Epithelial cell of prostate (primary cell): Measurements from ENCODE around the gene PRKCQ.
"Not testable (repeated sequence)": the region's sequence is repeated elsewhere in the genome, so short reads cannot be mapped to it uniquely, and the experiment has no call there.

Source experiments
- DNase-seq: peaks from one replicate; pipeline ENCODE4 v3.0.0-alpha.2; 2011; ENCODE audit warnings: low read depth, low spot score
- H3K27ac ChIP-seq: fragments of 450-650 bp; 2 replicates; pipeline ENCODE4 v1.5.1; 2017; ENCODE audit warnings: mild to moderate bottlenecking

The PRKCQ gene

DNA sequence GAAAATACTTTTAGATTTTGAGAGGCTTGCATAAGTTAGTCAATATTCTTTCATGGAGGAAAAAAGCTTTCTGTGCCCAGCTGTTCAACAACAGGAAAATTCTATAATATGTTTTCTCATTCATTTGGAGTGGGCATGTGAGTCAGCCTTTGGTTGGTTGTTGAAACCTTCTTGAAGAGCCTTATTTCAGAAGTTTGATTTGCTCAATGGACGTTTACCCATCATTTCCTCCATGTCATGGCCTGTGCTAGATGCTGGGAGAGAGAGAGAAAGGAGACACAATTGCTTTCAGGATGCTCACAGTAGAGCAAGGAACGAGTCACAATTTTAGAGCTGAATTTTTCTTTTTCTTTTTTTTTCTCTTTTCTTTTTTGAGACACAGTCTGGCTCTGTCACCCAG, 181.7 kb downstream of the PRKCQ start:
- no peak for DNase-seq
- H3K27ac ChIP-seq: no peak overlapping the region

DNA sequence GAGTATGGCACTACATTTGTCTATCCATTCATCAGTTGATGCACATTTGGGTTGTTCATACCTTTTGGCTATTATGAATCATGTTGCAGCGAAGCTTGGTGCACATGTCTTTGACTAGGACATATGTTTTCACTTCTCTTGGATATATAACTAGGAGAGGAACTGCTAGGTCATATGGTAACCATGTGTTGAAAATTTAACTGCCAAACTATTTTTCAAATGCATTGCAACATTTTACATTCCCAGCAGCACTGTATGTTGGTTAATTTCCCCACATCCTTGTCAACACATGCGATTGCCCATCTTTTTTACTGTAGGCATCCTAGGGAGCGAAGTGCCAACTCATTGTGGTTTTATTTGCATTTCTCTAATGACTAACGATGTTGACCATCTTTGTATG, 183.4 kb downstream of the PRKCQ start:
- peak overlapping the region; percentile 23 for H3K27ac ChIP-seq
- DNase-seq: no peak

DNA sequence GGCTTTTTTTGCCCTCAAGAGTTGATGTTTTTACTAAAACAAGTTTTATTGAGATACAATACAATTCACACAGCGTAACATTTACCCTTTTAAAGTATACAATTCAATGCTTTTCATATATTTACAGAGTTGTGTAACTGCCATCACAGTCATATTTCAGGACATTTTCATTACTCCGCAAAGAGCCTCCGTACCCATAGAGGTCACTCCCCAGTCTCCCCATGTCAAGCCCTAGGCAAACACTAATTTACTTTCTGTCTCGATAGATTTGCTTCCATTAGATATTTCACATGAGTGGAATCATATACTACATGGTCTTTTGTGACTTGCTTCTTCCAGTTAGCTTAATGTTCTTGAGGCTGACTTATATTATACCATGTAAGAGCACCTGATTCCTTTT, 183.8 kb downstream of the PRKCQ start:
- DNase-seq: no peak
- H3K27ac ChIP-seq: peak overlapping the region; percentile 23

DNA sequence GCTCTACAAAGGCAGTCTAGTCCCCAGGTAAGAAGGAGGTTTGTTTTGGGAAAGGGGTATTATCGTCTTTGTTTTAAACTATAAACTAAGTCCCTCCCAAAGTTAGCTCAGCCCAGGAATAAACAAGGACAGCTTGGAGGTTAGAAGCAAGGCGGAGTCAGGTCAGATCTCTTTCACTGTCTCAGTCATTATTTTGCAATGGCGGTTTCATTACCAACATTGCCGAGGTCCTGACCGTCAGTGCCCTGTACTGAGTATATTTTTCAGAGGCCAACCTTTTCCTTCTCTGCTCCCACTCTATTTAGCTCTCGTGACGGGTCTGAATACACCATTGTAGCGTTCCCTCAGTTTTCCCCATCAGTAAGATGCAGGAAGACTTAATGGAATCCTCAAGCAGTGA, 184.5 kb downstream of the PRKCQ start:
- no peak overlapping the region for H3K27ac ChIP-seq
- no peak for DNase-seq

DNA sequence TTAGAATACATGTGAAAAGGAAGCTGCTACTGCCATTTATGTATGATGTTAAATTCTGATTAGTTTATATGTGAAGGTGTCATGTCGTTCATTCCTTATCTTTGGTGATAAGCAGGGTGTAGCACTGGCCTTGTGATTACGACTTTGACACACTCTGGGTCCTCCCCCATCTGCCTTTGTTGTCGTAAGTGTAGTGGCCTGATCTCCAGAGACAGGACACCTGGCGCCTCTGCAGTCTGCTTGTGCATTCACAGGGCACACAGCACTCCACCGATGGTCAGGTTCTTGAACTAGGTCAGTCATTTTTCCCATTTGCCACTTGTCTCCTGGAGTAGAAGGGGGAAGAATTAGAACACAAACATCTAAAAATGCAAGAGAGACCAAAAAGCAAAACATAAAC, 186.0 kb downstream of the PRKCQ start:
- H3K27ac ChIP-seq: no peak overlapping the region
- DNase-seq: no peak

DNA sequence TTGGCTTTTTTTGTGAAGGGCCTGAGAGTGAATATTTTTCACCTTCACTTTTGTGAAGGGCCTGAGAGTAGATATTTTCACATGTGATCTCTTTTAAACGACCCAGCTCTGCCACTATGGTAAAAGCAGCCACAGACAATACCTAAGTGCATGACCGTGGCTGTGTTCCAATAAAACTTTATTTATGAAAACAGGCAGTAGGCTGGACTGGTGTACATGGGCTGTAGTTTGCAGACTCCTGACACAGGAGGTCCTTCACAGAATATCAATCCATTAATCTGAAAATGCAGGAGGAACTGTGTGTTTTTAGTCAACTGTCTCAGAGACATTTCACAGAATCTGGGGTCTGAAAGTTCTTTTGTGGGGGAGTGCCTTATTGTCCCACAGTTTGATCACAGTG, 186.9 kb downstream of the PRKCQ start:
- no peak for DNase-seq
- H3K27ac ChIP-seq: no peak overlapping the region

DNA sequence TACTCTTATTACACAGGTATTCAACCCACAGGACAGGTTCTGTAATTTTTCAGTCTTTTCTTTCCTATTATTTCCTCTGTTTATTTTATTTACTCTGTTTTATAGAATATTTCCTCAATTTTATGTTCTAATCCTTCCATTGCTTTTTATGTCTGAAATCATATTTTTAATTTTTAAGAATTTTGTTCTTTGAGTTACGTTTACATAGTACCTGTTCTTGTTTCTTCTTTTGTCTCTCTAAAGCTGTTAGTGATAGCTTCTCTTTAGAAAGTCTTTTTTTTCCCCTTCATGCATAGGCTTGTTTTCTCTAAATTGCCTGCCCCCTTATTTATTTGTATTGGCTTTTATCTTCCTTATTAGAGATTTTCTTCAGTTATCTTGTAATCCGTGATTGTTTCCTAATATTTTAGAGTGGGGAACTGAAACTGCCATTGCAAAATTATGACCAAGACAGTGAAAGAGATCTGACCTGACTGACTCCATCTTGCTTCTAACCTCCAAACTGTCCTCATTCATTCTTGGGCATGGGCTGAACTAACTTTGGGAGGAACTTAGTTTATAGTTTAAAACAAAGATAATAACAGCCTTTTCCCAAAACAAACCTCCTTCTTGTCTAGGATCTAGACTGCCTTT, 189.7 kb downstream of the PRKCQ start:
- no peak overlapping the region for H3K27ac ChIP-seq
- no peak for DNase-seq

DNA sequence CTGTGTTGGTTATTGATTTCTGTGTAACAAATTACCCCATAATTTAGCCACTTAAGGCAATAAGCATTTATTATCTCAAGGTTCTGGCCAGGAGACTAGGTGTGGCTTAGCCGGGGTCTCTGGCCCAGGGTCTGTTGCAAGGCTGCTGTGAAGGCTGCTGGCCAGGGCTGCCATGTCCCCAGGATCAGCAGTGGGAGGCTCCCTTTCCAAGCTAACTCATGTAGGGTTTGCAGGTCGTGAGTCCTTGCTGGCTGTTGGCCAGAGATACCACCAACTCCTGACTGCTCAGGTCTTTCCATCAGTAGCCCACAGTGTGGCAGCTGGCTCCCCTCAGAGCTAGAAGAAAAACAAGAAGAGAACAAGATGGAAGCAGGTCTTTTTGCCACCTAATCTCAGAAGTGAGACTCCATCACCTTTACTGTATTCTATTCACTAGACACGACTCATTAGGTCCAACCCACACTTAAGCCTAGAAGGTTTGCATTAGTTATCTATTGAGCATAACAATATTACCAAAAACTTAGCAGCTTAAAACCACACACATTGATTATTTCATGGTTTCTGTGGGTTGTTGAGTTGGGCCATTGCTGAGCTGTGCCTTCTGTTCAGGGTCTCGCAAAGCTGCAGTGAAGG, 191.7 kb downstream of the PRKCQ start:
- no peak overlapping the region for H3K27ac ChIP-seq

DNA sequence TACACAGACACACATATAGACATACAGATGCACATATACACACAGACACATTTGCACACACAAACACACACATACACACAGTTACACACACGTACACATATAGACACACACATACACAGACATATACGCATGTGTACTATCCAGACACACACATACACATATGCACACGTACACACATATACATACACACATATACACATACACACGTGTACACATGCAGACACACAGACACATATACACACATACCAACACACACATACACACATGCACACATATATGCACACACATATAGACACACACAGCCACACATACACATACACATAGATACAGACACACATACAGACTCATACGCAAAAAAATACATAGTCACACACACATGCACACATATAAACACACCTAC, 193.1 kb downstream of the PRKCQ start:
- no peak overlapping the region for H3K27ac ChIP-seq
- DNase-seq: no peak

More for the DNA sequence above, 191.7 kb downstream of the PRKCQ start:
- DNase-seq: no peak

DNA sequence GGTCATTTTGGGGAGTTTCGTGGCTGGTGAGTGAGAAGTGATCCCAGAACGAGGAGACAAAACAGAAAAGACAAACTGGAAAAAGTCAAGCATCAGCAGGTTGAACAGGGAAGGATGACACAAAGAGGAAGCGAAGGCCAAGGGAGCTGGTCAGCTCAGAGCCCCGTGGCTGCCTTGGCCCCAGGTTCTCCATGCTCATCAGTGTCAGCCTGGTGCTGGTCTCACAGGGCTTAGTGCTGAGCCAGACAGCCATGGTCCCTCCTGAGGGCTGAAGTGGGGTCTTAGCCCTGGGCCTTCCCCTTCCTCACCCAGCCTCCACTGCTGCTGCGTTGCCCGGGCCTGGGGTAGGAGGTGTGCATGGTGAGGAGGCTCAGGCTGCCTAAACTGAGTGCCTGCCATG, 193.7 kb downstream of the PRKCQ start:
- DNase-seq: no peak
- no peak overlapping the region for H3K27ac ChIP-seq

DNA sequence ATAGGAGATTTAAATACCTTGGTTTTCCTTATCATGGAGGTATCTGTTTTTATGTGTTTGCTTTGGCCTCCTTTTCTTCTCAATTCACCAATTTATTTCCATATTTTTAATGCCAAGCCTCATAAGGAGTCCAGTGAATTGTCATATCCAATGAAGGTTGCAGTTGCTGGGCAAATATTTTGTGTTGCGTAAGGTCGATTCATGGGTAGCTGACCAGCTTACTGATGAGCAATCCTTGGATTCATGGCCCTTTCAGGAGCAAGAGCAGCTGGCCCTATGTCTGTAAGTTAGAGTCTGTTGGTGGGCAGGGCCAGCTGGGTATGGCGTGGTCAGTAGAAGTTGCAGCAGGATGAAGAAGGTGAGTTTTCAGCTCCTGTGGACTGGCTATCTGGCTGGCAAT, 194.4 kb downstream of the PRKCQ start:
- no peak for DNase-seq
- H3K27ac ChIP-seq: no peak overlapping the region

DNA sequence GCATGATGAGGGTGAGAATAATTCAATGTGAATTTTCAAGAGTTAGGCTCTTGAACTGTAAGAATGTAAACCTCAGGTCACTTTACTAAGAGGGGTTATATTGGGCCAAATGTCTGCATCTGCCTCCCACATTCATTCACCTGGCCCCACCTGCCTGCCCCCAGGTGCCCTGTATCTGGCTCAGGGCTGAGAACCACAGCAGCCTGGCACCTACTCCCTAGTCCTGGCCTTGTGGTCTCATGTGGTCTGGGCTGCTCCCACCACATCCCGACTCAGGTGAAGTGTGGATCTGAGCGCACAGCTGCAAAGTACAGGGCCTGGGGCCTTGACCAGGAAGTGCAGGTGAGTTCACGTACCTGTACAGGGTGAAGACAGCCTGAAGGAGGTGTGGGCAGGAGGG, 195.2 kb downstream of the PRKCQ start:
- DNase-seq: no peak
- H3K27ac ChIP-seq: no peak overlapping the region

DNA sequence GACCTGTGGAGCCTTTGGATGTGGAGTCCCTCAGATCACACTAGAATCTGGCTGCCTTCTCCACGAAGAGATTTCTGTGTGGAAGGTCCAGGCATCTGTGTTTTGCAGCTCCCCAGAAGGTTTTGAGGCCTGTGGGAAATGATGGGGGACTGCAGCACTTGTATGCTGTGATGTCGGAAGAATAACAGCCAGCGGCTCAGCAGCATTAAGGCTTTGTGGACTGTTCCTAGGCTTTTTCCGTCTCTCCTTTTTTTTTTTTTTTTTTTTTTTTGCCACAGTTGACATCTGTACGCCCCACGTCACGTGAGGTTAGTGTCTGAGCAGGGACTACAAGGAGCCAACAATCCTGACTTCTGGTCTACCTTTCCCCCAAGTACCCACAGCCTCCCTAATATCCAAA, 196.0 kb downstream of the PRKCQ start:
- no peak for DNase-seq
- H3K27ac ChIP-seq: no peak overlapping the region

DNA sequence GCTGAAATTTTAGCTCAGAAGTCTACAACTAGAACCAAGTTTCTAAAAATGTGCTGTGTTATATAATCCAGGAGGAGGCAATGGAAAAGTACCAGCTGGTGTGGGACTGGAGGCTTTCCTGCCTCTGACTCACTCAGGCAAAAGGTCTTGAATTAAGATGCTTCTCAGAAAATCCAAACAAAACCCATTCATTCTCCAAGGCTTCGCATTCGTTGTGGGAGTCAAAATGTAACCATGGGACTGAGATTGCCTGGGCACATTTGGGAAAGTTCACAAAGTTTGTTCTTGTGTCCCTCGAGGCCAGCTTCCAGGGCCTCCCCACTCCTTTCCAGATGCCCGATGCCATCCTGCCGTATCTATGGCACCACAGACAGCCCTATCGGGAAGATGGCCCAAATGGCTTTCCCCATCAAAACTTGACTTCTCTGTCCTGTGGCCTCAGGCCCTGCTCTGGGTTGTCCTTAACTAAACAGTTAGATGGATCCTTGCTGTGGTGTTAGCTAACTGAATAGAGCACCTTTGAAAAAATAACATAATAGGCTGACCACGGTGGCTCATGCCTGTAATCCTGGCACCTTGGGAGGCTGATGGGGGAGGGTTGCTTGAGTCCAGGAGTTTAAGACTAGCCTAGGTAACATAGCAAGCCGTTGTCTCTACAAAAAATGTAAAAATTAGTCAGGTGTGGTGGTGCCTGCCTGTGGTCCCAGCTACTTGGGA, 196.8 kb downstream of the PRKCQ start:
- H3K27ac ChIP-seq: no peak overlapping the region
- no peak for DNase-seq

DNA sequence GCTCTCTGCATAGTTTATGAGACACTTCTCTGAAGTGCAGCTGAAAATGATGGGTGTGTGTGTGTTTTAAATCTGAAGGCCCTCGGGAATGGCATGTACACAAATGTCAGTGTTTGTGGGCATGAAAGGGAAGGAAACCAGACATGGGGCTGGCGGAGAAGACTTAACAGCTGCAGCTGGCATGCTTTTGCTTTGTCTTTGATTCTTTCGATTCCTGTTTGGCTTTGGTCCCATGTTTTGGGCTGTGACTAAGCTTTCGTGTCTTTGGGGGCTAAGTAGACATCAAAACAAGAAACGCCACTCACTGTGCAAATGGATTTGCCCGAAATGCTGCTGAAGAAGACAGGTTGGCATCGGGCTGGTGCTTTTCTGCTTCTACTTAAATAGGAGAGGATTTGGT, 198.0 kb downstream of the PRKCQ start:
- no peak overlapping the region for H3K27ac ChIP-seq
- no peak for DNase-seq

DNA sequence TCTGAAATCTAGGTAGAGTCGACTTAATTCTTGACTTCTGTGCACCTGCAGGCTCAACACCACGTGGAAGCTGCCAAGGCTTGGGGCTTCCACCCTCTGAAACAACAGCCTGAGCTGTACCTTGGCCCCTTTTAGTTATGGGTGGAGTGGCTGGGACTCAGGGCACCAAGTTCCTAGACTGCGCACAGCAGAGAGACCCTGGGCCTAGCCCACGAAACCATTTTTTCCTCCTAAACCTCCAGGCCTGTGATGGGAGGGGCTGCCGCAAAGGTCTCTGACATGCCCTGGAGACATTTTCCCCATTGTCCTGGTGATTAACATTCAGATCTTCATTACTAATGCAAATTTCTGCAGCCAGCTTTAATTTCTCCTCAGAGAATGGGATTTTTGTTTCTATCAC, 199.6 kb downstream of the PRKCQ start:
- not testable (repeated sequence) for H3K27ac ChIP-seq, DNase-seq

DNA sequence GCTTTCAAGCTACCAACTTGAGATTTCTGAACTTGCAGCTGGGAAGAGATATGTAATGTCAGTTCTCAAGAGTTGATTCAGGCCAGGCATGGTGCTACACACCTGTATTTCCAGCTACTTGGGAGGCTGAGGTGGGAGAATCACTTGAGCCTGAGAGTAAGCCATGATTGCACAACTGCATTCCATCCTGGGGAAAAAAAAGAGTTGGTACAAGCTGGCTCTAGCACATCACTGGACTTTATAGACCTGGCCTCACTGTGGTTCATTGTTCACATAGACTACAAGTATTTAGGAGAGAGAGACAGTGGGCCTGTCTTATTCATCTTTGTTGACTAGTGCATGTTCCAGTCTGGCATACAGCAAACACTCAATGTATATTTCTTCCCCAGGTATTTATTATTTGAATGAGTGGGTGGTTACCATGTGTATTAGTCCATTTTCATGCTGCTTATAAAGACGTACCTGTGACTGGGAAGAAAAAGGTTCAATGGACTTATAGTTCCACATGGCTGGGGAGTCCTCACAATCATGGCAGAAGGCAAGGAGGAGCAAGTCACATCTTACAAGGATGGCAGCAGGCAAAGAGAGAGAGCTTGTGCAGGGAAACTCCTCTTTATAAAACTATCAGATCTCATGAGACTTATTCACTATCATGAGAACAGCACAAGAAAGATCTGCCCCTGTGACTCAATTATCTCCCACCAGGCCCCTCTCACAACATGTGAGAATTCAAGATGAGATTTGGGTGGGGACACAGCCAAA, 200.9 kb downstream of the PRKCQ start:
- H3K27ac ChIP-seq: no peak overlapping the region

More for the DNA sequence above, 200.9 kb downstream of the PRKCQ start:
- DNase-seq: peak; percentile 53
